ENCODE data around the gene SUCO. TPM values are rescaled to one million over a fixed set of nuclear protein-coding genes. Genes with fewer than 3 reads are reported as not detected.

The SUCO gene
- total RNA-seq, 1 experiment from 2014 or later = 22.6 TPM

DNA sequence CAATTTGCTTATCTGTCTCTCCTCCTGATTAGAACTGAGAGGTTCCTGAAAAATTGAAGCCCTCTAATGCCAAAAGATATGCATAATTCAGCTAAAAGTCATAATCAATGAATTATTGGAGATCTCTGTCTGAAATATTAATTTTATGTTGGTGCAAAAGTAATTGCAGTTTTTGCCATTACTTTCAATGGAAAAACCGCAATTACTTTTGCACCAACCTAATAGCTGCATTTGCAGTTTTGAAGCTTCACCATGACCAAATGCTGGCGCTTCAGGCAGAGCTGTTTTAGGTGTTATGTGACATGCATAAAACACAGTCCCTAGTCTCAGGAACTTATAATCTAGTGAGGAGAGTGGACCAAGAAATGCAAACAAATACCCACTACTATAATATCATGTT, 96.2 kb downstream of the SUCO start:
- Histone ChIP-seq H3K27ac (ENCODE audit: low read depth, low read length) (no peak overlapping the region), H3K9me2 (ENCODE audit: insufficient read depth) (no peaks in the 10 kb centered on the region), H3K9ac (ENCODE audit: low read length) (no peak overlapping the region), H2AFZ (ENCODE audit: low read depth, low read length, poor library complexity, severe bottlenecking) (no peak overlapping the region), H3K79me2 (ENCODE audit: insufficient read depth, low read length) (no peaks in the 10 kb centered on the region), H4K20me1 (ENCODE audit: insufficient read depth) (no peaks in the 10 kb centered on the region), H3K27me3 (ENCODE audit: insufficient read depth, low read length) (no peaks in the 10 kb centered on the region), H3K4me3 (replicated peaks in 1 of 2; ENCODE audit: low read depth in 1 of 2, low read length in 2 of 2) (no peak overlapping the region), H3K4me1 (ENCODE audit: control insufficient read depth in 1 of 2, insufficient read depth in 2 of 2, low read length in 2 of 2) (no peaks in the 10 kb centered on the region), H3K4me2 (ENCODE audit: low read length) (no peak overlapping the region), H3K36me3 (ENCODE audit: control insufficient read depth in 1 of 2, insufficient read depth in 2 of 2, low read length in 2 of 2) (no peaks in the 10 kb centered on the region), H3K9me3 (ENCODE audit: control insufficient read depth in 1 of 2, insufficient read depth in 1 of 2, low read depth in 1 of 2, low read length in 2 of 2) (no peaks in the 10 kb centered on the region)
- POLR2A ChIA-PET = no interaction called here
- no peak for DNase-seq (ENCODE audit: low read depth, low spot score)
- CTCF ChIA-PET = no interaction called here
- RAD21 ChIA-PET (ENCODE audit: low non-redundant PET in 1 of 2, low total read pairs in 2 of 2, uncharacterized antibody in 2 of 2, unreplicated experiment in 2 of 2) = no interaction called here
- ATAC-seq = no peak
- TF ChIP-seq SP1 (IDR thresholded peaks at IDR 0.05; ENCODE audit: low read depth) (no peak), EGR1 (IDR thresholded peaks at IDR 0.05; ENCODE audit: low read depth) (no peak), RAD21 (IDR thresholded peaks at IDR 0.05; ENCODE audit: low read depth) (no peak), SIN3A (IDR thresholded peaks at IDR 0.05; ENCODE audit: low read depth) (no peak), POLR2AphosphoS5 (IDR thresholded peaks at IDR 0.05; ENCODE audit: low read depth, low read length) (no peak)
- intact Hi-C loops (cut with micrococcal nuclease) = no loop called here
- no TSS peak for BruUV-seq (replicated peaks)

DNA sequence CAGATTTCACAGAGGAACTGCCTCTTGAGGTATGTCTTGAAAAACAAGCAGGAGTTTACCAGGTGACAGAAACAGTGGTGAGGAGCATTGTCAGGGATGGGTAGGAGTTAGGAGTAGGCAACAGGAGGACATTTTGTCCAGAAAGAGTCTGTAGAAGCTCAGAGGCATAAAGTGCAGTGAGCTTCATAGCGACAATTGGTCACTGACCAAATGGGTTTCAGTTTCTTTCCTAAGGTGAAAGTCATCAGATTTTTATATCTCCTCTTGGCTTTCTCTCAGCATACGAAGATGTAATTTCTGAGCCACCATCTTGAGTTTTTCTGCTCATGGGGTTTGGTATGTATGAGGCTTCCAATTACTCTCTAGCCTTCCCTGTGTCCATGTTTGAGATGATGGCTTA, 96.7 kb downstream of the SUCO start:
- no peaks in the 10 kb centered on the region for H3K4me1 ChIP-seq (ENCODE audit: control insufficient read depth in 1 of 2, insufficient read depth in 2 of 2, low read length in 2 of 2)
- CTCF ChIA-PET = no interaction called here
- ATAC-seq = no peak

More for the DNA sequence above, 96.7 kb downstream of the SUCO start:
- H3K79me2 ChIP-seq (ENCODE audit: insufficient read depth, low read length) = no peaks in the 10 kb centered on the region
- H2AFZ ChIP-seq (ENCODE audit: low read depth, low read length, poor library complexity, severe bottlenecking) = peak overlapping the region; percentile 44
- H3K4me3 ChIP-seq (replicated peaks in 1 of 2; ENCODE audit: low read depth in 1 of 2, low read length in 2 of 2) = no peak overlapping the region
- no peaks in the 10 kb centered on the region for H3K9me2 ChIP-seq (ENCODE audit: insufficient read depth)
- no peak for DNase-seq (ENCODE audit: low read depth, low spot score)
- intact Hi-C loops (cut with micrococcal nuclease) = no loop called here
- H3K27ac ChIP-seq (ENCODE audit: low read depth, low read length) = no peak overlapping the region
- H3K27me3 ChIP-seq (ENCODE audit: insufficient read depth, low read length) = no peaks in the 10 kb centered on the region
- RAD21 ChIA-PET (ENCODE audit: low non-redundant PET in 1 of 2, low total read pairs in 2 of 2, uncharacterized antibody in 2 of 2, unreplicated experiment in 2 of 2) = no interaction called here
- TF ChIP-seq, protein P1, sequence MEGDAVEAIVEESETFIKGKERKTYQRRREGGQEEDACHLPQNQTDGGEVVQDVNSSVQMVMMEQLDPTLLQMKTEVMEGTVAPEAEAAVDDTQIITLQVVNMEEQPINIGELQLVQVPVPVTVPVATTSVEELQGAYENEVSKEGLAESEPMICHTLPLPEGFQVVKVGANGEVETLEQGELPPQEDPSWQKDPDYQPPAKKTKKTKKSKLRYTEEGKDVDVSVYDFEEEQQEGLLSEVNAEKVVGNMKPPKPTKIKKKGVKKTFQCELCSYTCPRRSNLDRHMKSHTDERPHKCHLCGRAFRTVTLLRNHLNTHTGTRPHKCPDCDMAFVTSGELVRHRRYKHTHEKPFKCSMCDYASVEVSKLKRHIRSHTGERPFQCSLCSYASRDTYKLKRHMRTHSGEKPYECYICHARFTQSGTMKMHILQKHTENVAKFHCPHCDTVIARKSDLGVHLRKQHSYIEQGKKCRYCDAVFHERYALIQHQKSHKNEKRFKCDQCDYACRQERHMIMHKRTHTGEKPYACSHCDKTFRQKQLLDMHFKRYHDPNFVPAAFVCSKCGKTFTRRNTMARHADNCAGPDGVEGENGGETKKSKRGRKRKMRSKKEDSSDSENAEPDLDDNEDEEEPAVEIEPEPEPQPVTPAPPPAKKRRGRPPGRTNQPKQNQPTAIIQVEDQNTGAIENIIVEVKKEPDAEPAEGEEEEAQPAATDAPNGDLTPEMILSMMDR (IDR thresholded peaks at IDR 0.05 in 2 of 3, conservative IDR thresholded peaks at IDR 0.05 in 1 of 3; ENCODE audit: borderline replicate concordance in 1 of 3, insufficient read depth in 1 of 3, low read depth in 2 of 3, low read length in 2 of 3) = no peak
- TF ChIP-seq POLR2A (IDR thresholded peaks at IDR 0.05; ENCODE audit: borderline replicate concordance, extremely low read depth, insufficient read depth, insufficient read length) (no peak), SRF (IDR thresholded peaks at IDR 0.05; ENCODE audit: low read depth) (no peak), ZFX (IDR thresholded peaks at IDR 0.05) (no peak), ELF1 (IDR thresholded peaks at IDR 0.05; ENCODE audit: borderline replicate concordance, low read depth) (no peak), JUND (IDR thresholded peaks at IDR 0.05) (no peak), EGR1 (IDR thresholded peaks at IDR 0.05; ENCODE audit: low read depth) (no peak), EZH2 (IDR thresholded peaks at IDR 0.05) (no peak)
- no peaks in the 10 kb centered on the region for H4K20me1 ChIP-seq (ENCODE audit: insufficient read depth)
- H3K9me3 ChIP-seq (ENCODE audit: control insufficient read depth in 1 of 2, insufficient read depth in 1 of 2, low read depth in 1 of 2, low read length in 2 of 2) = no peaks in the 10 kb centered on the region
- no peak overlapping the region for H3K9ac ChIP-seq (ENCODE audit: low read length)
- no peak overlapping the region for H3K4me2 ChIP-seq (ENCODE audit: low read length)
- POLR2A ChIA-PET = no interaction called here
- H3K36me3 ChIP-seq (ENCODE audit: control insufficient read depth in 1 of 2, insufficient read depth in 2 of 2, low read length in 2 of 2) = no peaks in the 10 kb centered on the region
- no TSS peak for BruUV-seq (replicated peaks)

All from HCT116 (cell line).